ENCODE data around the gene DNAH8.
"Not testable (repeated sequence)": the region's sequence is repeated elsewhere in the genome, so short reads cannot be mapped to it uniquely, and the experiment has no call there.

Gene DNAH8

GRCh38 chr6:38912378-38912777, 197.3 kb downstream of the DNAH8 start:
- no peak for FAIRE-seq

GRCh38 chr6:38915205-38915925, 200.3 kb downstream of the DNAH8 start:
- no peak for FAIRE-seq

- not testable (repeated sequence) for FAIRE-seq
These were observed 206.4 kb downstream of the DNAH8 start for GRCh38 chr6:38921540-38921939.

GRCh38 chr6:38924791-38925509, 209.8 kb downstream of the DNAH8 start:
- no peak for FAIRE-seq

GRCh38 chr6:38929560-38929959, 214.4 kb downstream of the DNAH8 start:
- no peak for FAIRE-seq

GRCh38 chr6:38933426-38933825, 218.3 kb downstream of the DNAH8 start:
- no peak for FAIRE-seq

GRCh38 chr6:38935051-38935450, 219.9 kb downstream of the DNAH8 start:
- FAIRE-seq: no peak

- no peak for FAIRE-seq
These were observed 222.9 kb downstream of the DNAH8 start for GRCh38 chr6:38937839-38938613.

GRCh38 chr6:38938741-38939140, 223.6 kb downstream of the DNAH8 start:
- FAIRE-seq: no peak

- FAIRE-seq: no peak
These were observed 227.3 kb downstream of the DNAH8 start for GRCh38 chr6:38942442-38942841.

- FAIRE-seq: no peak
These were observed 227.9 kb downstream of the DNAH8 start for GRCh38 chr6:38942965-38943364.

- no peak for FAIRE-seq
These were observed 228.9 kb downstream of the DNAH8 start for GRCh38 chr6:38943964-38944363.

GRCh38 chr6:38944655-38945279, 229.7 kb downstream of the DNAH8 start:
- FAIRE-seq: no peak

- FAIRE-seq: no peak
These were observed 240.8 kb downstream of the DNAH8 start for GRCh38 chr6:38955861-38956260.

- FAIRE-seq: no peak
These were observed 242.3 kb downstream of the DNAH8 start for GRCh38 chr6:38957426-38957825.

- no peak for FAIRE-seq
These were observed 244.0 kb downstream of the DNAH8 start for GRCh38 chr6:38959138-38959537.

- FAIRE-seq: no peak
These were observed 253.6 kb downstream of the DNAH8 start for GRCh38 chr6:38968702-38969149.

GRCh38 chr6:38973178-38974057, 258.3 kb downstream of the DNAH8 start:
- FAIRE-seq: peak; percentile 88

- FAIRE-seq: no peak
These were observed 259.5 kb downstream of the DNAH8 start for GRCh38 chr6:38974389-38975151.

GRCh38 chr6:38975621-38976049, 260.5 kb downstream of the DNAH8 start:
- FAIRE-seq: no peak

GRCh38 chr6:38976051-38976450, 260.9 kb downstream of the DNAH8 start:
- no peak for FAIRE-seq
